HG02759 (cell line): Measurements from ENCODE around the gene CFDP1.

Source experiments
- ATAC-seq: cut with Tn5 transposase; IDR thresholded peaks from one replicate; pipeline ENCODE4 v1.9.1; 2021; ENCODE audit warnings: mild to moderate bottlenecking, moderate library complexity; ENCODE audit not compliant: unreplicated experiment

The CFDP1 gene

GRCh38 chr16:75323933-75324332 lies 109.4 kb downstream of the CFDP1 start:
- no peak for ATAC-seq

DNA sequence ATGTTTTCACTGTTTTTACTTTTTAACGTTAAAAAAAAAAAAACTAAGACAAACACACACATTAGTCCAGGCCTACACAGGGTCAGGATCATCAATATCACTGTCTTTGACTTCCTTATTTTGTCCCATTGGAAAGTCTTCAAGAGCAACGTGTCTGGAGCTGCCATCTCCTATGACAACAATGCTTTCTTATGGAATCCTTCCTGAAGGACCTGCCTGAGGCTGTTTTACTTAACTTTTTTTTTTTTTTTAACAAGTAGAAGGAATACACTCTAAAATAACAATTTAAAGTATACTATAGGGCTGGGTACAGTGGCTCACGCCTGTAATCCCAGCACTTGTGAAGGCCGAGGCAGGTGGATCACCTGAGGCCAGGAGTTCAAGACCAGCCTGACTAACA lies 110.1 kb downstream of the CFDP1 start:
- no peak for ATAC-seq

- no peak for ATAC-seq
These were observed 110.6 kb downstream of the CFDP1 start for GRCh38 chr16:75322740-75323139.

GRCh38 chr16:75320435-75320834 lies 112.9 kb downstream of the CFDP1 start:
- ATAC-seq, result peak; percentile 40

GRCh38 chr16:75319513-75320411 lies 113.5 kb downstream of the CFDP1 start:
- ATAC-seq, result peak; percentile 83

GRCh38 chr16:75318737-75319136 lies 114.6 kb downstream of the CFDP1 start:
- ATAC-seq, result no peak

GRCh38 chr16:75317532-75317931 lies 115.8 kb downstream of the CFDP1 start:
- ATAC-seq, result no peak

DNA sequence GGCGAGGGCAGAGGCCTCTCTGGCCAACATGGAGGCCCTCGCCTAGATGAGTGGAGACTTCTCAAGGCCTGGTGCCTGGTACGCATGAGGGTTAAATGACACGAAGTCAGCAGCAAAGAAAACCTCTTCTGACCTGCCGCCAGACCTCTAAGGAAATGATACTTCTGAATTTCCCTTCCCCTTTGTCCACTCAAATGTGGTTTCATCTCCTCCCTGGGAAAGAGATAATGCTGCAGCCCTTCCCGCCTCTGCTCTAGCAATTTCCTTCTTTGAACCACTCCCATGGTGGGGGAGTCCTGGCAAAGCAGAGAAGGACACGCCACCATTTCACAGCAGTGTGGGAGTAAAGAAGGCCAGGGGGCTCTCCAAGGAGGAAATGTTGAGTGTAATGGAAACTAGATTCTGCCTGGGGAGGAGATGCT lies 116.2 kb downstream of the CFDP1 start:
- no peak for ATAC-seq

DNA sequence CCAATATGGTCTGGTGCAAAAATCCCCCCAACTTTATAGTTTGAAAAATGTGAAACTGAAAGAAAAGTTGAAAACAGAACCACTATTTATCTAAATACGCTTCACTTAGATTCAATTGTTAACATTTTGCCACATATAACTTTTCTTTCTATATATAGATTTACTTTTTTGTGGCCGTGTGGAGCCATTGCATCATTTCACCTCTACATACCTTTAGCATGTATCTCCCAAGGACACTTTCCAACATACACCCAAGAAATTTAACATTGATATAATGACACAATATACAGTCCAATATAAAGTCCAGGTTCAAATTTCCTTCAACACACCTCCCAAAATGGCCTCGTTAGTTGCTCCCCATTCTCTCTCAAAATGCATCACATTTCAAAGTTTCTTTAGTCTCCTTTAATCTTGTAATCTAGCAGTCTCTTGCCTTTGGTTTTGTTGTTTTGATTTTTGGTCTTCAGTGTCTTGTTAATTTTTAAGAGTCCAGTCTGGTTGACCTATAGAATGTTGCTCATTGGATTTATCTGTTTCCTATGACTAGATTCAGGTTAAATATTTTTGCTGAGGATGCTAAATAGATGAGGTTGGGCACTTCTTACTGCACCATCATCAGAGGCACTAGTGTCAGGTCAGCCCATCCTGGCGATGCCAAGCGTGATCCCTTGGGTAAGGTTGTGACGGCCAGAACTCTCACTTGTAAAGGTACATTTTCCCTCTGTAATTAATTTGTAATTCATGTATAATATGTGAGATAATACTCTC lies 117.6 kb downstream of the CFDP1 start:
- ATAC-seq, result no peak

DNA sequence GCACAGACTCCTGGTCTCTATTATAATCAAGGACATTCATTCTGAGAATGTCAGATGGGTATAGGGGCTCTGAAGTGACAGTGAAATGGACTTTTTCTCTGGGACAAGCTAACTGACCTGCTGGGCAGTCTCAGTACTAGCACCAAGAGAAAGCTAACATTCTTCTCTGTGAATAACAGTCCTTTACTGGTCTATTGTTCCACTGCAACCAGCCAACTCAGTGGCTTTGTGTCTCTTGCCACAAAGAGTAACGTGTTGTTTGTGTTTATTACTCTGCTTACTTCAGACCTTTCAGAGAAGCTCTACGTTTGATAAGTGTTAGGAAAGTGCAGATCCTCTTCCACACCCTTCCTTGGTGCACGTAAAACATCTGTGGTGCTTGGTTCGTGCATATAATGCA lies 120.4 kb downstream of the CFDP1 start:
- ATAC-seq, result no peak

DNA sequence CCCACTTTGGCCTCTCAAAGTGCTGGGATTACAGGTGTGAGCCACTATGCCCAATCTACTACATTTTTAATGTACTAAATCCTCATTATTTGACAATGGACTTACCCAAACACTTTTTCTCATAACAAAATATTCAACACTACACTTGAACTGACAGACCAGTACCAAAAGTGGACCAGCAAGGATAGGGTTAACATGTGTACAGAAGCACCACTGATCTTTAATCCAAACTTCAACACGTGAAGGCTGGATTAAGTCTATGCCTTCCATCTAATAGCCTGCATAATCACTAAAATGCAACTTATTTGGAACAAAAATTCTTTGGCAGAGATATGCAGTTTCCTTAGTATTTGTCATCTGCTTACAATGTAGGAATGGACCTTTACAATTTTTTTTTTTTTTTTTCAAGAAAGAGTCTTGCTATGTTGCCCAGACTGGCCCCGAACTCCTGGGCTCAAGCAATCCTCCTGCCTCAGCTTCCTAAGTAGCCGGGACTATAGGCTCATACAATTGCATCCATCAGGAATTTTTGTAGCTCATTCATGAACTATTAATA lies 121.8 kb downstream of the CFDP1 start:
- ATAC-seq, result no peak

DNA sequence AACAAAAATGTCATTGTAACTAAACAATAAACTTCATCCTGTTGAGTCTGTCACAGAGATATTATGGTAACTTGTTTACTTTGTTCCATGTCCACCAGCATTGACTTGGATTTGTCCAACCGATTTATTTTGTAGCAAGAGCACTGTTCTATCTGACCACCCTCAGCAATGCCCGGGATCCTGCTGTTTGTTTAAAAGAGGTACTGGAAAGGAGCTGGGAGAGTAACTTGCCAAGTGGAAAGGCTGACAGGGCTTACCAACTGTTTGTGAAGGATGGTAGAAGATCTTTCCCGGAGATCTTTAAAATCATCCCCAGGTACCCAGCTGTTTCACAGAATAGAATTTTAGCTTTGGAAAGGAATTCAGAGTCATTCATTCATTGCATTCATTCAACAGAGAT lies 122.8 kb downstream of the CFDP1 start:
- ATAC-seq, result no peak

DNA sequence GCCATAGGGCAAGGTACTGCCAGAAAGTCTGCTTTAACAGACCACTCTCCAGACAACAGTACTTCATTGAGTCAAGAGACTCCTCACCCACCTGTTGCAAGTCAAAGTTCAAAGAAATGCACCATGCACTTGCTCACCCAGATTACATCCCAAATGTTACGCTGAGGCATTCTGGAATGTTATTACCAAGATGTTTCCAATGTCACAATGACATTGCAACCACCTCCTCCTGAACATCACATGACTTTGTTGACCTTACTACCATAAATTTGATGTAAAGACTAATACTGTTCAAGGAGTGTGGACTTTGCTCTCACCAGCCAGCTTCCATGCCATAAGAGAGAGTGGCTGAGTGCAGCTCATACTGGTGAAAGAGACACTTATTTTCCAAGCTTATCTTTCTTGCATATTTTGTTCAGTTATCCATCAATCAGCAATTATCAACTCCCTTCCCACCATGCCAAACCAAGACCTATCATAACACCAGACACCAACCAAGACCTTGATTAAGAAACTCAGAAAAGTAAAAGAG lies 123.3 kb downstream of the CFDP1 start:
- no peak for ATAC-seq

GRCh38 chr16:75309156-75309555 lies 124.1 kb downstream of the CFDP1 start:
- ATAC-seq, result no peak

DNA sequence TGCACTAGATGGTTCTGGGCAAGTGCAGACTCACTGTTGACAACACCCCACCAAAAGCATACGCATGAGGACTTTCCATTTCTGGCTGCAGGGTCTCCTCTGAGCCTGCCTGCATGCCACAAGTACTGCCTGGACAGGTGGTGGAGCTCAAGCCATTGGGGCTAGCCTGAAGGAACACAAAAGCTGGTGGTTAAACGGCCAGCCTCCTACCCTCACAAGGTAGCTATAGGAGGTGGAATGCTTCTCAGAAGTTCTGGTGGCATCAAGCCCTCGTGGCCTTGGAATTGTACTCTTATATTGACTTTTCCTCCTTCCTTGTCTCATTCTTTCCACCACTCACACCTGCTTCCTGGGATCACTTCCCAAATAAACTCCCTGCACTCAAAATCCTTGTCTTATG lies 125.3 kb downstream of the CFDP1 start:
- no peak for ATAC-seq

DNA sequence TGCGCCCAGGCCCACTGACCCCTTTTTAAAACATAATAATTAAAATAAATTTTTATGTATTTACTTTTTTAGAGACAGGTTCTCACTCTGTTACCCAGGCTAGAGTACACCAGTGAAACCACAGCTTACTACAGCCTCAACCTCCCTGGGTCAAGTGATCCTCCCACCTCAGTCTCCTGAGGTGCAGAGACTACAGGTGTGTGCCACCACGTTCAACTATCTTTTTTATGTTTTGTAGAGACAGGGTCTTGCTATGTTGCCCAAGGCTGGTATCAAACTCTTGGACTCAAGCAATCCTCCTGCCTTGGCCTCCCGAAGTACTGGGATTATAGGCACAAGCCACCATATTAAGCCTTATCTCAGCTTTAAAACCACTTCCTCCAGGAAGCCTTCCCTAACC lies 125.8 kb downstream of the CFDP1 start:
- no peak for ATAC-seq

DNA sequence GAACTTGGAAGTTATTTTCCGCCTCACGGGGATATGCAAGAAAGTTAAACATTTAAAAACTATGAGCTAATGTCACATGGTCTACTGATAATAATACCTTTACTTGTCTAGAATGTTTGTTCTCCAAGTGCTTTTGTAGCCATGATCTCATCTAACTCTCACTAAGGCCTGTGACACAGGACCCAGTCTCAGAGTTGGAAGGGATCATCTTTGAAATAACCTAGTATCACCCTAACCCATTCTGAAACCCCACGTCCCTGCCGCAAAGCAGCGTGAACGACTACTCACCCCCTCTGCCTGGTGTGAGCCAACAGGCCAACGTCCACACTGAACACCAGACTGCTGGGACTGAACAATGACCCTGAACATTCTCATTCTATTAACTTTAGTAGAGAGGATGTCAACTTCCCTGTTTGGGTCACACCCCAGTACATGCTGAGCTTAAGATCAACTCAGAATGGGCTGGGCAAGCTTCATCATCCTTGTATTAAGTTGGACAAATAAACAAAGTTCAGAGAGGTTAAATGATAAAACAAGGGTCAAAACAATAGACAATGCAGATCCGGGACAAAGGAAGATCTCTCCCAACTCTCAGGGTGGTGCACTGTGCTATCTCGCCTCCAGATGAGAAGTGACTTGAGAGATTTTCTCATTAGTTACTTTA lies 127.1 kb downstream of the CFDP1 start:
- ATAC-seq, result no peak

DNA sequence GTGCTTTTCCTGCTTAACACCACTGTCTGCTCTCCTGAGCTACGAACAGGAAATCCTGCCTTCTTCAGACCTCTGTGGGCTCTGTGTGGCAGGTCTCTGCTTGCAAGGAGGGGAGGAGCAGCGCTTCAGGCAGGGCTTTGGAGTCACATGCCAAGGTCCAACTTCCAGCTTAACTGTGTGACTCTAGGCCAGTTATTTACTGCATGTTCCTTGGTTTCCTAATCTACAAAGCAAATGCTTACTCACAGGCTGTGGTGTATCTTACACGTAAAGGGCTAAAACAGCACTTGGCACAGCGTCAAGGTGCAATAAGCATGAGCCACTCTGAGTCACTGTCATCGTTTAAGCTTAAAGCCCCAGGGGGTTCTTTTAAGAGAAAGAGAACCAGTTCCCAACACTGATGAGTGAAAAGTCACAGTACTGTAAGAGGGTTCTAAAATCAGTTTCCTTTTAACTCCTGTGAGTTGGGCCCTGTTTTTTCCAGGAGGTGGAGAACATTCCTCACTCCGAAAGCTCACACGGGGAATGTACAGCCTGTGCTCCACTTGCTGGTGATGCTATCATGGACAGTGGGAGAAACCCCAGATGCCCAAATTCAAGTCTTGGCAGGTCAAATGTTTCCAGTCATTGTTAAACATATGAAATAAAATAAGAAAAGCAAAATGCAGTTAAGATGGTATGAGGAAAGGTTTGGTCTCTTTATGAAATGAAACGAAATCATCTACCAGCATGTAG lies 127.8 kb downstream of the CFDP1 start:
- ATAC-seq, result peak; percentile 90

DNA sequence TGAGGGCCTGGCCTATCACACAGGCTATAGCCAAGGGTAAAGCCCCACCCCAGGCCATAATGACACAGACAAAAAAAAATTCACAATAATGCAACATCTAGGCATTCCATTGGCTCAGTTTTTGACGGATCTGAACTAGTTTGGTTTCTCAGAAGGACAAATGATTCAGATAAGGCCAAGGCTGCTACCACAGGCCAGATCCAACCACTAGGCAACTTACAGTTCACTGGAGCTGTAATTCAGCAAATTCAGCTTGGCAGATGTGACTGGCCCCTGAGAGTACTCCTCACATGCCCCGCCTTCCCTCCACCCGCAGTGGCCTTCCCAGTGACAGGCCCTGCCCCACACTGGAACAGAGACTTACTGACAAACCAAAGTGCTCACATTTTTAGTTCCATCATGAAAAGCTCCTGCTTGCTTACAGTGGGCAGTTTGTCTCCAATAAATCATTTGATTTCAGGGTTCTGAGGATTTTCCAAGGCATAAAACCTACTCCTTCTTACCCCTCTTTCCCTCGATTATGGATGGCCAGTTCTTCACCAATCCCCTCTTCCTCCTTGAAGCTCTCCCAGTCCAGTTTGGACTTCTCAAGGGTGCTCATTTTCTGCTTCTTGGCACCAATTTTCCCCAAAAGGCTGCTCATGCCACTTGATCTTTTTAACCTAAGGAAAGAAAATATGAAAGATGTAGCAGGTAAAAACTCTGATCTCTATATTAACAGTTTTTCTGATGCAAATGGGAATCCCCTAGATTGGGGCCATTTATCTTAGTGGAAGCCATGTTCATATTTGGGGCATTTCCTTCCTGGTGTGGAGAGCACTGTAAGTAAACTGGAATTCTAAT lies 128.6 kb downstream of the CFDP1 start:
- no peak for ATAC-seq
